HG02870 (cell line): ENCODE measurements around the gene NCBP2L.

Experiments used
- ATAC-seq: cut with Tn5 transposase; IDR thresholded peaks from one replicate; pipeline ENCODE4 v1.9.1; 2021; ENCODE audit warnings: mild to moderate bottlenecking, moderate library complexity; ENCODE audit not compliant: unreplicated experiment

The NCBP2L gene

GRCh38 chrX:107777536-107777832 is at the start of gene NCBP2L:
Gene NCBP2L, plus strand, starts transcription at chrX:107777733. Its CDS starts 16,488 bp downstream, at chrX:107794221.
- ATAC-seq: no peak

GRCh38 chrX:107728371-107729099 is 49.0 kb upstream of the NCBP2L start:
- no peak for ATAC-seq

GRCh38 chrX:107729558-107730297 is 47.8 kb upstream of the NCBP2L start:
- peak; percentile 90 for ATAC-seq

GRCh38 chrX:107730298-107730655 is 47.3 kb upstream of the NCBP2L start:
- ATAC-seq: no peak

GRCh38 chrX:107730991-107731766 is 46.4 kb upstream of the NCBP2L start:
- ATAC-seq: no peak

- no peak for ATAC-seq
Measured at GRCh38 chrX:107731831-107732502, 45.6 kb upstream of the NCBP2L start.

GRCh38 chrX:107733686-107734085 is 43.8 kb upstream of the NCBP2L start:
- ATAC-seq: no peak

- ATAC-seq: no peak
Measured at GRCh38 chrX:107734646-107735045, 42.9 kb upstream of the NCBP2L start.

- ATAC-seq: no peak
Measured at GRCh38 chrX:107736781-107737531, 40.6 kb upstream of the NCBP2L start.

GRCh38 chrX:107738272-107738671 is 39.3 kb upstream of the NCBP2L start:
- ATAC-seq: no peak

- no peak for ATAC-seq
Measured at GRCh38 chrX:107738768-107739167, 38.8 kb upstream of the NCBP2L start.

- no peak for ATAC-seq
Measured at GRCh38 chrX:107739541-107739940, 38.0 kb upstream of the NCBP2L start.

GRCh38 chrX:107741404-107741790 is 36.1 kb upstream of the NCBP2L start:
- ATAC-seq: no peak

GRCh38 chrX:107742700-107743191 is 34.8 kb upstream of the NCBP2L start:
- ATAC-seq: no peak

- ATAC-seq: no peak
Measured at GRCh38 chrX:107743995-107744394, 33.5 kb upstream of the NCBP2L start.

- ATAC-seq: no peak
Measured at GRCh38 chrX:107744868-107745267, 32.7 kb upstream of the NCBP2L start.

- no peak for ATAC-seq
Measured at GRCh38 chrX:107747596-107748161, 29.9 kb upstream of the NCBP2L start.

GRCh38 chrX:107748506-107748905 is 29.0 kb upstream of the NCBP2L start:
- no peak for ATAC-seq

- ATAC-seq: no peak
Measured at GRCh38 chrX:107750263-107750662, 27.3 kb upstream of the NCBP2L start.

- no peak for ATAC-seq
Measured at GRCh38 chrX:107750861-107751445, 26.6 kb upstream of the NCBP2L start.
